Esophagus squamous epithelium (tissue), 5 donors: ENCODE results near the gene ESR1. TPM values are rescaled to one million over a fixed set of nuclear protein-coding genes. Genes with fewer than 3 reads are reported as not detected.
"Not testable (repeated sequence)": the region's sequence is repeated elsewhere in the genome, so short reads cannot be mapped to it uniquely, and the experiment has no call there.

Experiments
- DNase-seq: peaks from one replicate; lab custom pipeline; 2025; lab: John Stamatoyannopoulos, UW
- H3K27ac ChIP-seq, 4 donors: fragments of 200-600 bp; sonication (generic); one replicate each; pipeline ENCODE4 v1.5.1; 2016 to 2019; ENCODE audit warnings: mild to moderate bottlenecking in 1 of 4
- H3K27me3 ChIP-seq, 4 donors: fragments of 200-600 bp; sonication (generic); 1 replicate in 3 of 4; 2 replicates in 1 of 4; pipeline versions ENCODE4 v1.5.1 to v1.6.0; 2017 to 2021; ENCODE audit warnings: antibody characterized with exemption in 1 of 4
- H3K36me3 ChIP-seq, 3 donors: fragments of 200-600 bp; sonication (generic); one replicate each; pipeline ENCODE4 v1.5.1; 2016 to 2019
- H3K4me1 ChIP-seq, 3 donors: fragments of 200-600 bp; sonication (generic); one replicate each; pipeline ENCODE4 v1.5.1; 2017 to 2019
- H3K4me3 ChIP-seq, 4 donors: fragments of 200-600 bp; sonication (generic); 1 replicate in 3 of 4; 2 replicates in 1 of 4; pipeline ENCODE4 v1.5.1; 2016 to 2019; ENCODE audit warnings: mild to moderate bottlenecking in 2 of 4, moderate library complexity in 1 of 4
- H3K9me3 ChIP-seq, 3 donors: fragments of 200-600 bp; sonication (generic); one replicate each; pipeline ENCODE4 v1.5.1; 2016 to 2019
- CTCF ChIP-seq, 6 experiments: fragments of 450-650 bp in 4 of 6; fragments of 200-600 bp in 2 of 6; sonication (generic) in 2 of 6; IDR thresholded peaks; one replicate each; pipeline ENCODE4 v1.5.1; 2016 to 2019; ENCODE audit warnings: antibody characterized with exemption in 6 of 6, mild to moderate bottlenecking in 4 of 6, moderate library complexity in 4 of 6
- POLR2A ChIP-seq, 4 donors: fragments of 450-650 bp; IDR thresholded peaks; one replicate each; pipeline ENCODE4 v1.6.1; 2017; ENCODE audit warnings: antibody characterized with exemption in 4 of 4, mild to moderate bottlenecking in 4 of 4, moderate library complexity in 3 of 4
- WGBS, 2 donors: methylation state at CpG; one replicate each; pipeline ENCODE4 v1.1.5; 2018; 5-methylcytosine and 5-hydroxymethylcytosine counted together
- intact Hi-C: fragments of 100-400 bp; cut with DNase I; formaldehyde crosslinking; loops from one replicate; pipeline ENCODE4 v1.15.0; 2022
- total RNA-seq, 4 donors: library from RNA; depleted of rRNA; stranded (reverse); fragments of >200 nt; gene quantifications; one replicate each; pipeline ENCODE4 v1.1.0, GENCODE V29; 2016
- donor health status: DM: yes; HTN: yes; CAD: no.

Gene ESR1
- total RNA-seq, 4 donors from 2014 or later = 0.40 to 1.1 (median 0.95) TPM; not detected in 1

- WGBS, 2 donors = 35 to 66% methylated on average over 3 of the region's 3 CpGs
- Histone ChIP-seq H3K27ac (no peak overlapping the region), H3K4me1 (no peaks in the 10 kb centered on the region), H3K9me3 (no peaks in the 10 kb centered on the region), H3K4me3 (no peak overlapping the region), H3K27me3 (no peaks in the 10 kb centered on the region), H3K36me3 (no peaks in the 10 kb centered on the region)
- intact Hi-C loops = no loop called here
- DNase-seq = no peak
- TF ChIP-seq CTCF (IDR thresholded peaks at IDR 0.05) = no peak
- no peak for TF ChIP-seq POLR2A (IDR thresholded peaks at IDR 0.05)
Observed at GRCh38 chr6:151959086-151959485, 151.6 kb downstream of the ESR1 start.

DNA sequence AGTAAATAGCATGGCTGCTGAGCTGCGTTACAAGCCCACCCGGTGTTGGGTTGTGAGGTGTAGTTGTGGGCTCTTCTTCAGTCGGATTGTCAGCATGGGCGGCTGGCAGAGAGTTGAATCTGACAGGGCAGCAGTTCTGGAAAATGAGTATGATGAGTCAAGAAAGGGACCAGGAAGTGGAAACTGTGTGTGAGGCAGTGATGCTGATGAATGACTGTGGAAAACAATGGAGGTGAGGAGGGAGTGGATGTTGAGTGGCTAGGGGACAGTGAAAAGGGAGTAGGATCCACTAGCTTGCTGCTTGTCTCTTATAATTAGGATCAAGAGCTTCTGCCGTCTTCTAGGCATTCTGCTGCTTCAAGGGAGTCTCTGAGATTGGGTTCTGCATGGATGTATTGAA is 154.3 kb downstream of the ESR1 start:
- WGBS, 2 donors = 50 to 64% methylated on average over 5 of the region's 5 CpGs
- H3K36me3 ChIP-seq = no peaks in the 10 kb centered on the region
- no peak overlapping the region for H3K4me3 ChIP-seq
- no peak for TF ChIP-seq CTCF (IDR thresholded peaks at IDR 0.05)
- no peak for TF ChIP-seq POLR2A (IDR thresholded peaks at IDR 0.05)
- H3K27me3 ChIP-seq = no peaks in the 10 kb centered on the region
- DNase-seq = no peak
- no peaks in the 10 kb centered on the region for H3K9me3 ChIP-seq
- no peaks in the 10 kb centered on the region for H3K4me1 ChIP-seq
- intact Hi-C loops = no loop called here
- no peak overlapping the region for H3K27ac ChIP-seq

DNA sequence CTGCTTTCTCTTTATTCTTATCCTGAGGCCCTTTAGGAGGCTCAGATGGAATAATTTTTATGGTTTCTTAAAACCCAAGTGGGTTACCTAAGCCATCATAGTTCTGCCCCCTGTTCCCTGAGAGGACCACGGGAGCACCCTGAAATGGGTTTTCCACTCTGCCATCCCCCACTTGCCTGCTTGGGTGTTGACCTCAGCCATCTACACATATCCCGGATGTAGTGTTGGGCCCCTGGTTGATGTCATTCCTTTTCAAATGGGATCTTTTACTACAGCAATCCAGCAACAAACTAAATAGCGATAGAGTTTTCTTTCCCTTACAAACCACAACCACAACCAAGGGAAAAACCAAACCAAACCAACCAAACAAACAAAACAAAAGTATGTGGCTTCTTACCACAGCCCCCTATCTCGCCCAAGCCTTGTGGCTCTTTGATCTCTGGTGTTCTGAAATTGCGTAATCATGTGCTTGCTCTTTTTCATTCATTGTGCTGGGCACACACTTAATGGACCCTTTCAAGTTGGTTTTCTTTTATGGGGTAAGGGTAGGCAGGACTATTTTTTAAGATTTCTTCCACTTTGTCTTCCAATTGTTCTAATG is 154.9 kb downstream of the ESR1 start:
- no peak for DNase-seq
- no peaks in the 10 kb centered on the region for H3K4me1 ChIP-seq
- H3K36me3 ChIP-seq = no peaks in the 10 kb centered on the region
- no peak overlapping the region for H3K4me3 ChIP-seq
- no peaks in the 10 kb centered on the region for H3K27me3 ChIP-seq
- TF ChIP-seq CTCF (IDR thresholded peaks at IDR 0.05) (no peak), POLR2A (IDR thresholded peaks at IDR 0.05) (no peak)
- intact Hi-C loops = no loop called here
- H3K27ac ChIP-seq = no peak overlapping the region
- WGBS, 2 donors = 60 to 61% methylated on average over 5 of the region's 5 CpGs
- no peaks in the 10 kb centered on the region for H3K9me3 ChIP-seq

DNA sequence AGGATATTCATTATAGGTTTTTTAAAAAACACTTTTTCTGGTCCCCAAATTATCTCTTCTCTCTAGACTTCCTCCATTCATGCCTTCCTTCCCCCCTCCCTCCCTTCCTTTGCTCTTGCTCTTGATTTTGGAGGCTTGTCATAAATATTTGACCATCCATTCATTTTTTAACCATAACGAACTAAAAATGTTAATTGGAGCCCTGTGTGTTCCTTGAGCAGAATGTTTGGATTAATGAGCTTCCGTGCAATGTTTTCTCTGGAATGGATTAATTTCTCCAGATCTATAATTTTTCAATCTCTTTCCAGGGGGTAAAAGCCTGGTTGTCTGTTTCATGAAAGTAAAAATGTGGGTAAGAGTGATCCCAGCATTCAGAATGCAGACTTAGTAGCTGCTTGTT is 155.5 kb downstream of the ESR1 start:
- Histone ChIP-seq H3K27me3 (no peaks in the 10 kb centered on the region), H3K4me1 (no peaks in the 10 kb centered on the region), H3K27ac (no peak overlapping the region), H3K36me3 (no peaks in the 10 kb centered on the region), H3K9me3 (no peaks in the 10 kb centered on the region), H3K4me3 (no peak overlapping the region)
- no peak for DNase-seq
- TF ChIP-seq POLR2A (IDR thresholded peaks at IDR 0.05) (no peak), CTCF (IDR thresholded peaks at IDR 0.05) (no peak)
- WGBS, 2 donors = 60% methylated on average over 2 of the region's 2 CpGs
- intact Hi-C loops = no loop called here

DNA sequence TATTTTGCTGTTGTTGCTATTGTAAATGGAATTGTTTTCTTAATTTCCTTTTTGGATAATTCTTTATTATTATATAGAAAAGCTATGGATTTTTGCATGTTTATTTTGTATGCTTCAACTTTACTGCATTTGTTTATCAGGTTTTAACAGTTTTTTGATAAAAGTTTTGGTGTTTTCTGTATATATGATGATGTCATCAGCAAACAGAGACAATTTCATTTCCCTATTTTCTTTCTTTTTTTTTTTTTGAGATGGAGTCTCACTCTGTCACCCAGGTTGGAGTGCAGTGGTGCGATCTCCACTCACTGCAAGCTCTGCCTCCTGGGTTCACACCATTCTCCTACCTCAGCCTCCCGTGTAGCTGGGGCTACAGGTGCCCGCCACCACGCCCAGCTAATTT is 156.9 kb downstream of the ESR1 start:
- WGBS, 2 donors = 95 to 100% methylated on average over 3 to 4 of the region's 4 CpGs
- H3K36me3 ChIP-seq, H3K27me3 ChIP-seq, H3K27ac ChIP-seq, intact Hi-C loops, H3K9me3 ChIP-seq, DNase-seq, H3K4me1 ChIP-seq, H3K4me3 ChIP-seq: not testable (repeated sequence)
